ENCODE results near the gene MAD1L1.
"Not testable (repeated sequence)": the region's sequence is repeated elsewhere in the genome, so short reads cannot be mapped to it uniquely, and the experiment has no call there.

MAD1L1 gene

GRCh38 chr7:2162959-2163358 lies 69.8 kb downstream of the MAD1L1 start:
- ChIA-PET CTCF (interaction anchor here (0.6 to 0.7 kb wide), 2 partner anchors 18 to 183 kb away, joined by 3 read pairs; no protein-coding TSS in a partner anchor), POLR2A (ENCODE audit: low non-redundant PET) (no interaction called here)

GRCh38 chr7:2162004-2162902 lies 70.5 kb downstream of the MAD1L1 start:
- CTCF ChIA-PET: interaction anchor here (0.6 kb wide), 1 partner anchor 18 kb away, joined by 3 read pairs; no protein-coding TSS in a partner anchor
- POLR2A ChIA-PET (ENCODE audit: low non-redundant PET); DNase-seq (ENCODE audit: low spot score); H3K27ac ChIP-seq: not testable (repeated sequence)

More at GRCh38 chr7:2162959-2163358, 69.8 kb downstream of the MAD1L1 start:
- TF ChIP-seq, protein P1, sequence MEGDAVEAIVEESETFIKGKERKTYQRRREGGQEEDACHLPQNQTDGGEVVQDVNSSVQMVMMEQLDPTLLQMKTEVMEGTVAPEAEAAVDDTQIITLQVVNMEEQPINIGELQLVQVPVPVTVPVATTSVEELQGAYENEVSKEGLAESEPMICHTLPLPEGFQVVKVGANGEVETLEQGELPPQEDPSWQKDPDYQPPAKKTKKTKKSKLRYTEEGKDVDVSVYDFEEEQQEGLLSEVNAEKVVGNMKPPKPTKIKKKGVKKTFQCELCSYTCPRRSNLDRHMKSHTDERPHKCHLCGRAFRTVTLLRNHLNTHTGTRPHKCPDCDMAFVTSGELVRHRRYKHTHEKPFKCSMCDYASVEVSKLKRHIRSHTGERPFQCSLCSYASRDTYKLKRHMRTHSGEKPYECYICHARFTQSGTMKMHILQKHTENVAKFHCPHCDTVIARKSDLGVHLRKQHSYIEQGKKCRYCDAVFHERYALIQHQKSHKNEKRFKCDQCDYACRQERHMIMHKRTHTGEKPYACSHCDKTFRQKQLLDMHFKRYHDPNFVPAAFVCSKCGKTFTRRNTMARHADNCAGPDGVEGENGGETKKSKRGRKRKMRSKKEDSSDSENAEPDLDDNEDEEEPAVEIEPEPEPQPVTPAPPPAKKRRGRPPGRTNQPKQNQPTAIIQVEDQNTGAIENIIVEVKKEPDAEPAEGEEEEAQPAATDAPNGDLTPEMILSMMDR (conservative IDR thresholded peaks at IDR 0.05; ENCODE audit: low read depth): no peak
- peak overlapping the region; percentile 2 for H3K27ac ChIP-seq
- no peak for DNase-seq (ENCODE audit: low spot score)

DNA sequence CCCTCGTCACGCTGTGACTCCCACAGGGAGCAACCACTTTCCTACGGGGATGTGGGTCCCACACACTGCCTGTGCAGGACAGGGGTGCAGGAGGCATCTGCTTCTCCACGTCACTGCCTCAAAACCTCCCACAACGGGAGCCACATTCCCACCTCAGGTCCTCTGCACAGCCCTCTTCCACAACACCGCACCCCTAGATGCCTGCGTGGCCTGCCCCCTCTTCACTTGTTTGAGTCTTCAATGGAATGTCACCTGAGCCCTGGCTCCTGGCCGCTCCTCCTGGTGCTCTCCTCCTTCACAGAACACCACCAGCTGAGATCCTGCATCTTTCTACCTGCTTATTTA lies 73.6 kb downstream of the MAD1L1 start:
- DNase-seq (ENCODE audit: low spot score): no peak
- CTCF ChIA-PET: no interaction called here
- POLR2A ChIA-PET (ENCODE audit: low non-redundant PET): no interaction called here
- TF ChIP-seq, protein P1 (conservative IDR thresholded peaks at IDR 0.05; ENCODE audit: low read depth): no peak
- no peak overlapping the region for H3K27ac ChIP-seq

DNA sequence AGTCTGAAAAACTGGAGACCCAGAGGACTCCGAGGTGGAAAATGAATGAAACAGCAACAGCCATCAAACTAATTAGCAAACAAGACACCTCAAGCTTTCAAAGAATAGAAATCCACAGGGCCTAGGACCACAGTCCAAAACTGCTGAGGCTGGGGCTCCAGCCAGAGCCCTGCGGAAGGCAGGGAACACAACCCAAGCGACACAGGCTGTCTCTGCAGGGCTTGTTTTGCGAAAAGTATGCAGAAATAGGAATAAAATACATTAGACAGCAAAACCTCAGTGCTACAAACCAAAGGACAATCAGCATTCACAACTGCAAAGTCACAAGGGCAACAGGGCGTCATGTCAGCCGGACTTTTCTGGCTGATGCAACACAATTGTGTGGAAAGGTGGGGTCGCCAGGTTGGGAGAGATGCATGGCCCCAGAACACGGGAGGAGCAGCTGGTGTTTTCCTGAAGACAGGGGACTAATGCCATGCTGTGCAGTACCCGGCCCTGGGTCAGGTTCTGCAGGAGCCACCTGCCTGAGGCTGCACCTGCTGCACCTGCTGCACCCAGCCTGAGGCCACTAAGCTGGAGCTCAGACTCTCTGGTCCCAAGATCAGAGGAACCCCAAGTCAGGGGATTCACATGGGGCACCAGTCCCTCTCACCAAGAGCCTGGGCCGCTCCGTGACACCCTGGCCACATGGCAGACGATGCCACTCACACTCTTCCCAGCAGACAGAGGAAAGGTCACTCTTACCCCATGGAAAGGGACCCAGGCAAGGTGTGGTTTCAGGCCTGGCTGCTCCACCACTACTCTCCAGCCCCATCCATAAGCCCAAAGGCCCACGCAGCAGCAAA lies 74.2 kb downstream of the MAD1L1 start:
- TF ChIP-seq, protein P1 (conservative IDR thresholded peaks at IDR 0.05; ENCODE audit: low read depth): no peak
- H3K27ac ChIP-seq: peak overlapping the region; percentile 4
- ChIA-PET CTCF (interaction anchor here (0.6 to 1.6 kb wide), 2 partner anchors 494 to 580 kb away, joined by 3 to 9 read pairs; no protein-coding TSS in a partner anchor), POLR2A (ENCODE audit: low non-redundant PET) (no interaction called here)
- DNase-seq (ENCODE audit: low spot score): no peak

- POLR2A ChIA-PET (ENCODE audit: low non-redundant PET): no interaction called here
- TF ChIP-seq, protein P1 (conservative IDR thresholded peaks at IDR 0.05; ENCODE audit: low read depth): no peak
- peak overlapping the region; percentile 27 for H3K27ac ChIP-seq
- CTCF ChIA-PET: interaction anchor here (0.6 to 1.6 kb wide), 4 partner anchors 163 to 579 kb away, joined by 3 to 9 read pairs (median 3); no protein-coding TSS in a partner anchor
- no peak for DNase-seq (ENCODE audit: low spot score)
Observed at GRCh38 chr7:2157473-2158279, 75.1 kb downstream of the MAD1L1 start.

DNA sequence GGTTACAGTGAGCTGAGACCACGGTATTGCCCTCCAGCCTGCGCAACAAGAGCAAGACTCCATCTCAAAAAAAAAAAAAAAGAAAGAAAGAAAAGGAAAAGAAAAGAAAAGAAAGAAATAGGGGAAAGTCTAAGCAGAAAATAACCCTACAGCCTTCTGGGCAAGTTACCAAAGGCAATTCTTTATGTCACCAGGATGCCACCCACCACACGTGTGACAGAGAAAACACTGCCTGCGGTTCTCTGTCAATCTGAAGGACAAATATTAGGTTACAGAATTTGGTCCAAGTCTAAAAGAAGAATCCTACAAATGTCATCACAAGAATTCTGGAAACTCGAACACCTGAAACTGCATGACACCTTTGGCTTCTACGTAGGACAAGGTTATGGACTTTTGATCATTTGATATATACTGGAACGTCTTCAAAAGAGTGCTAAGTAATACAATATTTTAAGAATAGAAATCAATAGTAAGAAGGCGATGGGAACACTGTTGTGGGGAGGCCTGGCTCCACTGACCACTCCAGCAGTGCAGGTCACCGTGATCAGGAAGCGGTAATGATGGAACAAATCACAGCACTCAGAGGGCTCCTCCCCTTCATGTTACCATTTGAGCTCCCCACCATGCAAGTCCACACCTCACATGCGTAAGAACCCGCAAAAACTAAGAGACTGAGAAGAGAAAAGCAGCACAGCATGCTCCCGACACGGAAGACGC lies 75.8 kb downstream of the MAD1L1 start:
- POLR2A ChIA-PET (ENCODE audit: low non-redundant PET): no interaction called here

More for the DNA sequence above, 75.8 kb downstream of the MAD1L1 start:
- TF ChIP-seq, protein P1 (conservative IDR thresholded peaks at IDR 0.05; ENCODE audit: low read depth): no peak
- CTCF ChIA-PET: interaction anchor here (0.9 to 1.6 kb wide), 2 partner anchors 164 to 578 kb away, joined by 3 to 9 read pairs; no protein-coding TSS in a partner anchor
- peak overlapping the region; percentile 27; the same call in 1 of the 2 replicates for H3K27ac ChIP-seq
- DNase-seq (ENCODE audit: low spot score): no peak

Measured in RWPE1 (cell line).